H1 (cell line): Measurements from ENCODE around the gene STX12. TPM values are rescaled to one million over a fixed set of nuclear protein-coding genes. Genes with fewer than 3 reads are reported as not detected.

ENCODE experiments used
- CTCF ChIA-PET: fragments of 300-600 bp; sonication (Branson Sonifier 250); formaldehyde crosslinking; loops from one replicate; lab custom pipeline; 2021; ENCODE audit not compliant: partially characterized antibody; lab: Charles Lee
- POLR2A ChIA-PET: fragments of 300-600 bp; sonication (Branson Sonifier 250); formaldehyde crosslinking; loops from one replicate; lab custom pipeline; 2021; ENCODE audit warnings: inconsistent platforms; ENCODE audit not compliant: partially characterized antibody; lab: Charles Lee
- DNase-seq, 2 experiments: peaks; one replicate each; pipeline versions ENCODE4 v3.0.0 to v3.0.0-alpha.2; 2010 to 2022; ENCODE audit warnings: low spot score in 2 of 2, low read depth in 1 of 2, mixed read lengths in 1 of 2
- FAIRE-seq: peaks from 2 replicates; lab custom pipeline; 2011; peaks lifted over from hg19 to GRCh38; lab: Jason Lieb, UNC
- H2AFZ ChIP-seq: 2 replicates; pipeline ENCODE4 v1.8.1; 2012; ENCODE audit warnings: low read length, inconsistent platforms
- H2AK5ac ChIP-seq: 2 replicates; pipeline ENCODE4 v1.6.1; 2013; ENCODE audit warnings: low read depth, low read length
- H2BK120ac ChIP-seq: replicated peaks from 2 replicates; pipeline ENCODE3; 2013; ENCODE audit warnings: low read depth, low read length, inconsistent platforms
- H2BK12ac ChIP-seq: 2 replicates; pipeline ENCODE4 v1.6.1; 2013; ENCODE audit warnings: low read depth, low read length
- H2BK15ac ChIP-seq: 2 replicates; pipeline ENCODE4 v1.6.1; 2013; ENCODE audit warnings: low read length
- H2BK20ac ChIP-seq: 2 replicates; pipeline ENCODE4 v1.6.1; 2013; ENCODE audit warnings: low read length
- H2BK5ac ChIP-seq: 2 replicates; pipeline ENCODE4 v1.6.1; 2013; ENCODE audit warnings: low read depth, low read length
- H3K14ac ChIP-seq: 2 replicates; pipeline ENCODE4 v1.6.1; 2013; ENCODE audit warnings: inconsistent platforms; ENCODE audit not compliant: insufficient read length
- H3K18ac ChIP-seq: 2 replicates; pipeline ENCODE4 v1.6.1; 2013; ENCODE audit warnings: low read length; ENCODE audit errors: extremely low read depth
- H3K23ac ChIP-seq: 2 replicates; pipeline ENCODE4 v1.6.1; 2013; ENCODE audit warnings: inconsistent platforms; ENCODE audit not compliant: insufficient read length
- H3K23me2 ChIP-seq: 2 replicates; pipeline ENCODE4 v1.6.1; 2013; ENCODE audit warnings: low read depth, low read length
- H3K27ac ChIP-seq: 2 replicates; pipeline ENCODE4 v1.6.1; 2011; ENCODE audit warnings: low read depth, low read length, inconsistent platforms
- H3K27me3 ChIP-seq, 4 experiments: replicated peaks in 1 of 4; 1 replicate in 1 of 4; 2 replicates in 3 of 4; pipeline versions ENCODE4 v1.6.1 to v1.8.1; 2011 to 2013; ENCODE audit warnings: low read length in 3 of 4, mild to moderate bottlenecking in 3 of 4, inconsistent platforms in 2 of 4, mixed read lengths in 2 of 4, moderate library complexity in 1 of 4; ENCODE audit not compliant: control insufficient read depth in 3 of 4, insufficient read depth in 3 of 4; ENCODE audit errors: extremely low read depth in 1 of 4
- H3K36me3 ChIP-seq, 4 experiments: 2 replicates each; pipeline versions ENCODE4 v1.6.1 to v1.8.1; 2011 to 2013; ENCODE audit warnings: mild to moderate bottlenecking in 4 of 4, low read length in 3 of 4, moderate library complexity in 2 of 4, control low read depth in 1 of 4, inconsistent platforms in 1 of 4; ENCODE audit not compliant: insufficient read depth in 4 of 4, control insufficient read depth in 2 of 4
- H3K4ac ChIP-seq: replicated peaks from 2 replicates; pipeline ENCODE3; 2013; ENCODE audit warnings: low read length, low read depth, mixed read lengths, inconsistent platforms; ENCODE audit not compliant: insufficient read length
- H3K4me1 ChIP-seq, 4 experiments: replicated peaks in 1 of 4; 1 replicate in 1 of 4; 2 replicates in 3 of 4; pipeline versions ENCODE4 v1.6.1 to v1.8.1; 2011 to 2013; ENCODE audit warnings: low read length in 3 of 4, inconsistent platforms in 2 of 4, mixed read lengths in 1 of 4; ENCODE audit not compliant: insufficient read depth in 4 of 4, control insufficient read depth in 3 of 4
- H3K4me2 ChIP-seq, 2 experiments: 2 replicates each; pipeline versions ENCODE4 v1.6.1 to v1.8.1; 2011 to 2013; ENCODE audit warnings: low read depth in 2 of 2, low read length in 2 of 2, control low read depth in 1 of 2, inconsistent platforms in 1 of 2, mild to moderate bottlenecking in 1 of 2; ENCODE audit not compliant: insufficient read depth in 1 of 2
- H3K4me3 ChIP-seq, 4 experiments: fragments of 200-600, 300-600 bp in 1 of 4; sonication (generic), shearing (Covaris generic), sonication (Bioruptor Twin) in 1 of 4; 2 replicates each; pipeline versions ENCODE4 v1.5.1 to v1.8.1; 2011 to 2016; ENCODE audit warnings: low read length in 4 of 4, low read depth in 3 of 4, control low read depth in 2 of 4, inconsistent platforms in 2 of 4, mild to moderate bottlenecking in 2 of 4, mixed read lengths in 1 of 4, moderate library complexity in 1 of 4; ENCODE audit not compliant: insufficient read depth in 2 of 4; ENCODE audit errors: extremely low read depth in 1 of 4
- H3K56ac ChIP-seq: replicated peaks from 2 replicates; pipeline ENCODE3; 2013; ENCODE audit warnings: low read depth, mild to moderate bottlenecking, mixed read lengths, low read length, inconsistent platforms; ENCODE audit not compliant: insufficient read length
- H3K79me1 ChIP-seq: 2 replicates; pipeline ENCODE4 v1.6.1; 2013; ENCODE audit warnings: low read depth, low read length, control low read depth
- H3K79me2 ChIP-seq, 2 experiments: 2 replicates each; pipeline versions ENCODE4 v1.6.1 to v1.8.1; 2012 to 2013; ENCODE audit warnings: low read length in 2 of 2, mild to moderate bottlenecking in 2 of 2, inconsistent platforms in 1 of 2; ENCODE audit not compliant: insufficient read depth in 2 of 2, control insufficient read depth in 1 of 2
- H3K9ac ChIP-seq, 4 experiments: replicated peaks in 1 of 4; 1 replicate in 1 of 4; 2 replicates in 3 of 4; pipeline versions ENCODE4 v1.6.1 to v1.8.1; 2011 to 2013; ENCODE audit warnings: low read depth in 3 of 4, low read length in 3 of 4, control low read depth in 2 of 4, mild to moderate bottlenecking in 2 of 4, moderate library complexity in 2 of 4, inconsistent platforms in 1 of 4; ENCODE audit errors: extremely low read depth in 1 of 4
- H3K9me3 ChIP-seq, 2 experiments: 2 replicates each; pipeline versions ENCODE4 v1.6.1 to v1.8.1; 2012 to 2013; ENCODE audit warnings: mild to moderate bottlenecking in 2 of 2, moderate library complexity in 2 of 2, control low read depth in 1 of 2, inconsistent platforms in 1 of 2, low read depth in 1 of 2, low read length in 1 of 2, mixed read lengths in 1 of 2; ENCODE audit not compliant: insufficient read depth in 2 of 2
- H4K20me1 ChIP-seq, 2 experiments: replicated peaks in 1 of 2; 2 replicates each; pipeline versions ENCODE3 to v1.8.1; 2011 to 2013; ENCODE audit warnings: inconsistent platforms in 2 of 2, low read length in 2 of 2, mild to moderate bottlenecking in 1 of 2; ENCODE audit not compliant: insufficient read depth in 2 of 2, control insufficient read depth in 1 of 2
- H4K5ac ChIP-seq: 2 replicates; pipeline ENCODE4 v1.6.1; 2013; ENCODE audit warnings: low read length, low read depth, mixed read lengths, inconsistent platforms; ENCODE audit not compliant: insufficient read length
- H4K8ac ChIP-seq: 2 replicates; pipeline ENCODE4 v1.8.0; 2013; ENCODE audit warnings: mild to moderate bottlenecking, moderate library complexity, low read length, inconsistent platforms; ENCODE audit not compliant: insufficient read depth; ENCODE audit errors: extremely low read depth
- H4K91ac ChIP-seq: replicated peaks from 2 replicates; pipeline ENCODE3; 2013; ENCODE audit warnings: low read length, mixed read lengths, inconsistent platforms; ENCODE audit not compliant: insufficient read length
- CTBP2 ChIP-seq: IDR thresholded peaks from 2 replicates; pipeline ENCODE4 v1.7.0; 2011; ENCODE audit warnings: borderline replicate concordance, mild to moderate bottlenecking, moderate library complexity, mixed read lengths, low read length; ENCODE audit not compliant: insufficient read depth, insufficient read length
- KDM4A ChIP-seq: IDR thresholded peaks from one replicate; pipeline ENCODE4 v1.7.1; 2012; ENCODE audit warnings: low read depth, mild to moderate bottlenecking, moderate library complexity, low read length, inconsistent platforms; ENCODE audit not compliant: severe bottlenecking
- MAFK ChIP-seq: IDR thresholded peaks from 2 replicates; pipeline ENCODE4 v1.6.1; 2012; ENCODE audit warnings: low read depth, mild to moderate bottlenecking, improper control_type of control experiment, low read length
- WGBS, 2 experiments: shearing (Covaris generic) in 1 of 2; methylation state at CpG; one replicate each; pipeline versions ENCODE4 v1.1.6 to v1.1.7; 2013 to 2015; ENCODE audit warnings: low lambda C conversion rate in 2 of 2, mixed read lengths in 2 of 2, inconsistent platforms in 1 of 2, low coverage in 1 of 2, missing lambda C conversion rate in 1 of 2; ENCODE audit not compliant: insufficient replicate concordance in 2 of 2, insufficient coverage in 1 of 2, insufficient read length in 1 of 2; ENCODE audit errors: extremely low coverage in 1 of 2, missing lambda C conversion rate in 1 of 2; 5-methylcytosine and 5-hydroxymethylcytosine counted together
- polyA plus RNA-seq, 7 experiments: library from polyadenylated mRNA; depleted of rRNA in 3 of 7; stranded (reverse) in 5 of 7; unstranded in 2 of 7; fragments of >200 nt in 5 of 7; fragments of 200-250 nt in 2 of 7; gene quantifications; 1 replicate in 5 of 7; 2 replicates in 1 of 7; 4 replicates in 1 of 7; pipeline versions ENCODE4 v1.2.1 to v1.2.3, GENCODE V29; 2011 to 2013; ENCODE audit warnings: missing spikeins in 2 of 7, mixed read lengths in 2 of 7
- total RNA-seq: library from RNA; stranded (reverse); fragmentation: NEBNext Ultra II Directional; extraction: Animal tissue kit (Norgen Biotek cat#: 25700); gene quantifications from 2 replicates; pipeline ENCODE4 v1.2.1, GENCODE V29; 2021

The STX12 gene
- total and polyA plus RNA-seq, 2 of the 8 experiments (the other 6 are each of a cell fraction or from before 2014, with no cell fraction given), result 3.7 to 11.0 TPM

GRCh38 chr1:27816921-27817630 lies 44.1 kb downstream of the STX12 start:
- 89% methylated on average over 2 of the region's 2 CpGs; no CpG with 5 or more reads in 1 of the 2 experiments for WGBS, 2 experiments
- no peak overlapping the region for H3K56ac ChIP-seq
- no peak overlapping the region for H3K4ac ChIP-seq
- no peak overlapping the region for H2AFZ ChIP-seq
- no peaks in the 10 kb centered on the region for H3K23me2 ChIP-seq
- H3K9me3 ChIP-seq, result no peaks in the 10 kb centered on the region
- no peak overlapping the region for H3K14ac ChIP-seq
- no peak overlapping the region for H2BK20ac ChIP-seq
- no peak overlapping the region for H3K4me2 ChIP-seq
- H4K91ac ChIP-seq, result no peak overlapping the region
- no peaks in the 10 kb centered on the region for H4K20me1 ChIP-seq
- FAIRE-seq, result no peak
- no peak overlapping the region for H2BK5ac ChIP-seq
- H3K9ac ChIP-seq, result no peak overlapping the region; a peak in 1 of 7 replicates
- no peak overlapping the region for H2BK120ac ChIP-seq
- no peak for DNase-seq
- H3K18ac ChIP-seq, result no peak overlapping the region
- H3K4me1 ChIP-seq, result no peaks in the 10 kb centered on the region
- ChIA-PET CTCF (interaction anchor here (0.6 to 0.9 kb wide), 3 partner anchors 10 to 97 kb away, joined by 3 read pairs; no protein-coding TSS in a partner anchor), POLR2A (interaction anchor here (1.0 to 1.5 kb wide), 2 partner anchors 14 to 35 kb away, joined by 3 to 8 read pairs; partner anchors contain the start of gene PPP1R8)
- no peaks in the 10 kb centered on the region; a peak in 1 of 8 replicates for H3K36me3 ChIP-seq
- no peak overlapping the region for H4K8ac ChIP-seq
- no peak overlapping the region for H4K5ac ChIP-seq
- no peak overlapping the region for H3K27ac ChIP-seq
- TF ChIP-seq KDM4A (no peak), CTBP2 (no peak), MAFK (no peak)
- H3K79me2 ChIP-seq, result no peaks in the 10 kb centered on the region
- H2BK12ac ChIP-seq, result no peak overlapping the region
- H3K27me3 ChIP-seq, result no peaks in the 10 kb centered on the region
- no peak overlapping the region for H2BK15ac ChIP-seq
- H3K4me3 ChIP-seq, result no peak overlapping the region
- no peaks in the 10 kb centered on the region for H3K79me1 ChIP-seq
- no peak overlapping the region for H2AK5ac ChIP-seq
- H3K23ac ChIP-seq, result no peak overlapping the region
